Stimulated activated CD4-positive, alpha-beta T cell treated with anti-CD3 and anti-CD28 coated beads, Interleukin-12 subunit alpha, Interleukin-12 subunit beta, amount 100 ng/mL, for 48 hours (primary cell): ENCODE measurements around the gene ZBED4.
"Not testable (repeated sequence)": the region's sequence is repeated elsewhere in the genome, so short reads cannot be mapped to it uniquely, and the experiment has no call there.

Experiments used
- DNase-seq, 3 donors: peaks; one replicate each; pipeline ENCODE4 v3.0.0-alpha.2; 2020; ENCODE audit warnings: low read depth in 2 of 3, low spot score in 1 of 3

ZBED4 gene

GRCh38 chr22:49852898-49853894, at the start of gene ZBED4:
ZBED4 (plus strand) TSS chr22:49853844; CDS start chr22:49883663, 29,819 bp downstream.
- peak; percentile 97 to 98 (median 97) for DNase-seq

GRCh38 chr22:49807129-49807528, 46.5 kb upstream of the ZBED4 start:
- DNase-seq, result no peak

GRCh38 chr22:49807780-49808708, 45.6 kb upstream of the ZBED4 start:
- no peak for DNase-seq

GRCh38 chr22:49810363-49811019, 43.2 kb upstream of the ZBED4 start:
- no peak for DNase-seq

GRCh38 chr22:49811020-49811791, 42.4 kb upstream of the ZBED4 start:
- DNase-seq, result no peak

- DNase-seq, result no peak
Observed at GRCh38 chr22:49812838-49813237, 40.8 kb upstream of the ZBED4 start.

- DNase-seq, result no peak
Observed at GRCh38 chr22:49814164-49814686, 39.4 kb upstream of the ZBED4 start.

GRCh38 chr22:49814856-49815255, 38.8 kb upstream of the ZBED4 start:
- DNase-seq, result no peak

GRCh38 chr22:49815641-49816091, 38.0 kb upstream of the ZBED4 start:
- no peak for DNase-seq

- no peak for DNase-seq
Observed at GRCh38 chr22:49817359-49817758, 36.3 kb upstream of the ZBED4 start.

- DNase-seq, result no peak
Observed at GRCh38 chr22:49820984-49821383, 32.7 kb upstream of the ZBED4 start.

GRCh38 chr22:49821741-49822140, 31.9 kb upstream of the ZBED4 start:
- DNase-seq, result not testable (repeated sequence)

GRCh38 chr22:49823289-49824045, 30.2 kb upstream of the ZBED4 start:
- no peak for DNase-seq

- DNase-seq, result no peak
Observed at GRCh38 chr22:49824185-49824925, 29.3 kb upstream of the ZBED4 start.

GRCh38 chr22:49824936-49825335, 28.7 kb upstream of the ZBED4 start:
- DNase-seq, result no peak

- DNase-seq, result no peak
Observed at GRCh38 chr22:49825436-49825835, 28.2 kb upstream of the ZBED4 start.

GRCh38 chr22:49825944-49826602, 27.6 kb upstream of the ZBED4 start:
- DNase-seq, result peak; percentile 43 to 52 (median 44)
